ENCODE measurements around the gene ABCB1. TPM values are rescaled to one million over a fixed set of nuclear protein-coding genes. Genes with fewer than 3 reads are reported as not detected.
"Not testable (repeated sequence)": the region's sequence is repeated elsewhere in the genome, so short reads cannot be mapped to it uniquely, and the experiment has no call there.

The ABCB1 gene
- polyA plus RNA-seq, 1 donor (not counting 4 experiments of a cell fraction or from before 2014, with no cell fraction given) = 0.13 TPM

DNA sequence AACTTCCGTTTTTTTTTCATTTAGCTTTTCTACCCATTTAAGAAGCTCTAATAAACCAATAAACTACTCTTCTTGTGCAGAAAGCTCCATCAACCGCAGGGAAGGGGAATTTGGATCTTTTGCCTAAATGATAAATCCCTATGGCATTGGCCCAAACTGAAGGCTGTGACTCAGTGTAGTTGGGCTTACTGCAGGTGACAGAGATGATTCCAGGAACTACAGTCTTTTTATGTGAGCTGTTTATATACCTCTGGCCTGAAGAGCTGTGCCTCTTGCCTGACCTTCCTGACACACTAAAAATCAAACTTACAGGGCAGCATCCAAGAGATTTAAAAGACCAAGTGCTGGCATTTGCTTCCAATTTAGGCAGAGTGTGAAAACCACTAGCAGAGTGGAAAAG lies 25.2 kb downstream of the ABCB1 start:
- Histone ChIP-seq H4K20me1 (ENCODE audit: control insufficient read depth, extremely low read depth, insufficient read depth, low read length) (no peaks in the 10 kb centered on the region), H3K9me1 (ENCODE audit: control insufficient read depth, extremely low read depth, insufficient read depth, low read length) (no peaks in the 10 kb centered on the region), H3K4me2 (ENCODE audit: control insufficient read depth, extremely low read depth, insufficient read depth, low read depth, low read length) (no peak overlapping the region), H2AFZ (ENCODE audit: control insufficient read depth, low read length) (no peak overlapping the region), H3K9ac (ENCODE audit: control insufficient read depth, extremely low read depth, insufficient read depth, low read length) (no peak overlapping the region), H3K9me3 (ENCODE audit: control insufficient read depth, low read depth, low read length) (no peaks in the 10 kb centered on the region), H3K36me3 (ENCODE audit: control insufficient read depth in 2 of 2, extremely low read depth in 1 of 2, insufficient read depth in 2 of 2, low read length in 2 of 2) (no peaks in the 10 kb centered on the region), H3K27ac (ENCODE audit: control insufficient read depth, insufficient read depth, low read length) (no peak overlapping the region), H3K4me3 (ENCODE audit: control insufficient read depth in 2 of 3, extremely low read depth in 1 of 3, insufficient read depth in 2 of 3, low read depth in 1 of 3, low read length in 3 of 3) (no peak overlapping the region), H3K27me3 (ENCODE audit: control insufficient read depth, extremely low read depth, insufficient read depth, low read length) (no peaks in the 10 kb centered on the region), H3K4me1 (ENCODE audit: control insufficient read depth, extremely low read depth, insufficient read depth, low read length) (peaks cover 2% of the 10 kb centered on the region), H3K79me2 (ENCODE audit: control insufficient read depth, insufficient read depth, low read length) (no peaks in the 10 kb centered on the region)
- dilution Hi-C loops (cut with MboI; ENCODE audit: extremely low pct_ligation_motif_present, low sequenced_read_pairs) = no loop called here
- FAIRE-seq = no peak
- no peak for TF ChIP-seq EZH2 (IDR thresholded peaks at IDR 0.05; ENCODE audit: low read length)
- TF ChIP-seq, protein P1, sequence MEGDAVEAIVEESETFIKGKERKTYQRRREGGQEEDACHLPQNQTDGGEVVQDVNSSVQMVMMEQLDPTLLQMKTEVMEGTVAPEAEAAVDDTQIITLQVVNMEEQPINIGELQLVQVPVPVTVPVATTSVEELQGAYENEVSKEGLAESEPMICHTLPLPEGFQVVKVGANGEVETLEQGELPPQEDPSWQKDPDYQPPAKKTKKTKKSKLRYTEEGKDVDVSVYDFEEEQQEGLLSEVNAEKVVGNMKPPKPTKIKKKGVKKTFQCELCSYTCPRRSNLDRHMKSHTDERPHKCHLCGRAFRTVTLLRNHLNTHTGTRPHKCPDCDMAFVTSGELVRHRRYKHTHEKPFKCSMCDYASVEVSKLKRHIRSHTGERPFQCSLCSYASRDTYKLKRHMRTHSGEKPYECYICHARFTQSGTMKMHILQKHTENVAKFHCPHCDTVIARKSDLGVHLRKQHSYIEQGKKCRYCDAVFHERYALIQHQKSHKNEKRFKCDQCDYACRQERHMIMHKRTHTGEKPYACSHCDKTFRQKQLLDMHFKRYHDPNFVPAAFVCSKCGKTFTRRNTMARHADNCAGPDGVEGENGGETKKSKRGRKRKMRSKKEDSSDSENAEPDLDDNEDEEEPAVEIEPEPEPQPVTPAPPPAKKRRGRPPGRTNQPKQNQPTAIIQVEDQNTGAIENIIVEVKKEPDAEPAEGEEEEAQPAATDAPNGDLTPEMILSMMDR (optimal IDR thresholded peaks at IDR 0.05 in 1 of 3, IDR thresholded peaks at IDR 0.05 in 1 of 3, conservative IDR thresholded peaks at IDR 0.05 in 1 of 3; ENCODE audit: extremely low read depth in 1 of 3, insufficient read depth in 2 of 3, low read length in 3 of 3) = no peak
- DNase-seq (ENCODE audit: low read depth, low spot score) = no peak

DNA sequence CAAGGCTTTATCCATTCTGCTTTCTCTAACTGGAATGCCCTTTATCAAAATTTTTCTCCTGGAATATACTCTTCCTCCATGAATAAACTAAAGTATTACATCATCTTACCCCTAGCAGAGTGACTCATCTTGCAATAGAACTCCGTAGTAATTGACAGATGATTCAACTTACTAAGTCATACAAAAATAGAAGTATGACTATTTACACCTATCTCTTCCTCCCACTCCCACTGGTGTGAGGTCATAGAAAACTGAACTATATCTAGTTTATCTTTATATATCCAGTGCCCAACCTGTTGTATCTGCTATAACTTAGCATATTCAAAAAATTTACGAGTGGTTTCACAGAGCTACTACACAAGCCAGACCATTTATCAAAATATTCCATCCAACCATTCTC lies 26.1 kb downstream of the ABCB1 start:
- Histone ChIP-seq H3K4me3 (ENCODE audit: control insufficient read depth in 2 of 3, extremely low read depth in 1 of 3, insufficient read depth in 2 of 3, low read depth in 1 of 3, low read length in 3 of 3) (no peak overlapping the region), H3K79me2 (ENCODE audit: control insufficient read depth, insufficient read depth, low read length) (no peaks in the 10 kb centered on the region), H4K20me1 (ENCODE audit: control insufficient read depth, extremely low read depth, insufficient read depth, low read length) (no peaks in the 10 kb centered on the region), H2AFZ (ENCODE audit: control insufficient read depth, low read length) (no peak overlapping the region), H3K4me2 (ENCODE audit: control insufficient read depth, extremely low read depth, insufficient read depth, low read depth, low read length) (no peak overlapping the region), H3K27me3 (ENCODE audit: control insufficient read depth, extremely low read depth, insufficient read depth, low read length) (no peaks in the 10 kb centered on the region), H3K9me1 (ENCODE audit: control insufficient read depth, extremely low read depth, insufficient read depth, low read length) (no peaks in the 10 kb centered on the region), H3K9ac (ENCODE audit: control insufficient read depth, extremely low read depth, insufficient read depth, low read length) (no peak overlapping the region), H3K4me1 (ENCODE audit: control insufficient read depth, extremely low read depth, insufficient read depth, low read length) (no peaks in the 10 kb centered on the region), H3K27ac (ENCODE audit: control insufficient read depth, insufficient read depth, low read length) (no peak overlapping the region), H3K36me3 (ENCODE audit: control insufficient read depth in 2 of 2, extremely low read depth in 1 of 2, insufficient read depth in 2 of 2, low read length in 2 of 2) (no peaks in the 10 kb centered on the region), H3K9me3 (ENCODE audit: control insufficient read depth, low read depth, low read length) (no peaks in the 10 kb centered on the region)
- dilution Hi-C loops (cut with MboI; ENCODE audit: extremely low pct_ligation_motif_present, low sequenced_read_pairs) = no loop called here
- no peak for FAIRE-seq
- peak; percentile 33 for DNase-seq (ENCODE audit: low read depth, low spot score)
- no peak for TF ChIP-seq EZH2 (IDR thresholded peaks at IDR 0.05; ENCODE audit: low read length)
- TF ChIP-seq, protein P1 (optimal IDR thresholded peaks at IDR 0.05 in 1 of 3, IDR thresholded peaks at IDR 0.05 in 1 of 3, conservative IDR thresholded peaks at IDR 0.05 in 1 of 3; ENCODE audit: extremely low read depth in 1 of 3, insufficient read depth in 2 of 3, low read length in 3 of 3) = no peak

DNA sequence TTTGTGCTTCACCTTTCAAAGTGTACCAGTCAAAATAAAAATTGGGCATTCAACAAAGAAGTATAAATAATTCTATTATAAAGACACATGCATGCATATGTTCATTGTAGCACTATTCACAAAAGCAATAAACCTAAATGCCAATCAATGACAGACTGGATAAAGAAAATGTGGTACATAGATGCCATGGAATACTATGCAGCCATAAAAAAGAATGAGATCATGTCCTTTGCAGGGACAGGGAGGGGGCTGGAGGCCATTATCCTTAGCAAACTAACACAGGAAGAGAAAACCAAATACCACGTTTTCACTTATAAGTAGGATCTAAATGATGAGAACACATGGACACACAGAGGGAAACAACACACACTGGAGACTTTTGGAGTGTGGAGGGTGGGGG lies 28.2 kb downstream of the ABCB1 start:
- H3K9ac ChIP-seq (ENCODE audit: control insufficient read depth, extremely low read depth, insufficient read depth, low read length); H3K4me3 ChIP-seq (ENCODE audit: control insufficient read depth in 2 of 3, extremely low read depth in 1 of 3, insufficient read depth in 2 of 3, low read depth in 1 of 3, low read length in 3 of 3); H3K27me3 ChIP-seq (ENCODE audit: control insufficient read depth, extremely low read depth, insufficient read depth, low read length); H2AFZ ChIP-seq (ENCODE audit: control insufficient read depth, low read length); DNase-seq (ENCODE audit: low read depth, low spot score); H3K79me2 ChIP-seq (ENCODE audit: control insufficient read depth, insufficient read depth, low read length); H3K9me1 ChIP-seq (ENCODE audit: control insufficient read depth, extremely low read depth, insufficient read depth, low read length); dilution Hi-C loops (cut with MboI; ENCODE audit: extremely low pct_ligation_motif_present, low sequenced_read_pairs); H3K36me3 ChIP-seq (ENCODE audit: control insufficient read depth in 2 of 2, extremely low read depth in 1 of 2, insufficient read depth in 2 of 2, low read length in 2 of 2); H3K9me3 ChIP-seq (ENCODE audit: control insufficient read depth, low read depth, low read length); H3K4me1 ChIP-seq (ENCODE audit: control insufficient read depth, extremely low read depth, insufficient read depth, low read length); H3K4me2 ChIP-seq (ENCODE audit: control insufficient read depth, extremely low read depth, insufficient read depth, low read depth, low read length); FAIRE-seq; H3K27ac ChIP-seq (ENCODE audit: control insufficient read depth, insufficient read depth, low read length); H4K20me1 ChIP-seq (ENCODE audit: control insufficient read depth, extremely low read depth, insufficient read depth, low read length): not testable (repeated sequence)

All from keratinocyte (primary cell).